Neural crest cell (in vitro differentiated cells): ENCODE measurements around the gene STOM. TPM values are rescaled to one million over a fixed set of nuclear protein-coding genes. Genes with fewer than 3 reads are reported as not detected.
A peak's percentile ranks its signal among the peaks of the same experiment; 100 is the strongest.

Experiments
- DNase-seq: peaks from one replicate; pipeline ENCODE4 v3.0.0; 2021; ENCODE audit warnings: low read depth, mixed read lengths, low spot score
- H3K27ac Mint-ChIP-seq: one replicate; pipeline ENCODE4 v1.8.0; 2021; ENCODE audit warnings: mild to moderate bottlenecking, mixed read lengths; ENCODE audit not compliant: unreplicated experiment
- H3K27me3 Mint-ChIP-seq: 2 replicates; pipeline ENCODE4 v1.8.0; 2021; ENCODE audit warnings: low read depth, mild to moderate bottlenecking, mixed read lengths
- H3K36me3 Mint-ChIP-seq: 2 replicates; pipeline ENCODE4 v1.8.0; 2021; ENCODE audit warnings: low read depth, mild to moderate bottlenecking, mixed read lengths
- H3K4me1 Mint-ChIP-seq: 2 replicates; pipeline ENCODE4 v1.8.0; 2021; ENCODE audit warnings: mixed read lengths
- H3K4me3 Mint-ChIP-seq: one replicate; pipeline ENCODE4 v1.8.0; 2021; ENCODE audit warnings: mild to moderate bottlenecking, mixed read lengths
- H3K9me3 Mint-ChIP-seq: 2 replicates; pipeline ENCODE4 v1.8.0; 2021; ENCODE audit warnings: mixed read lengths
- CTCF ChIP-seq: fragments of 200-600 bp; sonication (generic); conservative IDR thresholded peaks from 2 replicates; pipeline ENCODE4 v1.5.0; 2021; ENCODE audit warnings: antibody characterized with exemption, mild to moderate bottlenecking
- total RNA-seq: library from RNA; stranded (reverse); gene quantifications from 2 replicates; pipeline ENCODE4 v1.2.1, GENCODE V29; 2021

The STOM gene
- total RNA-seq, 1 donor from 2014 or later: 8.9 TPM

GRCh38 chr9:121364077-121364476, 6.0 kb downstream of the STOM start:
- Mint-ChIP-seq H3K27ac (peak overlapping the region; percentile 64), H3K27me3 (peaks cover 13% of the 10 kb centered on the region)

GRCh38 chr9:121363622-121363961, 6.5 kb downstream of the STOM start:
- no peak overlapping the region for H3K4me3 Mint-ChIP-seq
- TF ChIP-seq CTCF: no peak
- H3K9me3 Mint-ChIP-seq: no peaks in the 10 kb centered on the region
- H3K27me3 Mint-ChIP-seq: peaks cover 8% of the 10 kb centered on the region
- peaks cover 11% of the 10 kb centered on the region for H3K4me1 Mint-ChIP-seq
- no peak for DNase-seq
- peak overlapping the region; percentile 64 for H3K27ac Mint-ChIP-seq
- H3K36me3 Mint-ChIP-seq: no peaks in the 10 kb centered on the region

More at GRCh38 chr9:121364077-121364476, 6.0 kb downstream of the STOM start:
- Mint-ChIP-seq H3K36me3 (no peaks in the 10 kb centered on the region), H3K4me3 (no peak overlapping the region), H3K9me3 (no peaks in the 10 kb centered on the region), H3K4me1 (peaks cover 11% of the 10 kb centered on the region)
- no peak for DNase-seq
- no peak for TF ChIP-seq CTCF

GRCh38 chr9:121362813-121363621, 7.0 kb downstream of the STOM start:
- no peak for DNase-seq
- Mint-ChIP-seq H3K4me1 (peaks cover 7% of the 10 kb centered on the region), H3K27ac (no peak overlapping the region), H3K36me3 (no peaks in the 10 kb centered on the region), H3K4me3 (no peak overlapping the region), H3K9me3 (no peaks in the 10 kb centered on the region), H3K27me3 (peaks cover 4% of the 10 kb centered on the region)
- TF ChIP-seq CTCF: no peak

GRCh38 chr9:121360601-121361374, 9.3 kb downstream of the STOM start:
- no peak overlapping the region for H3K27ac Mint-ChIP-seq
- DNase-seq: no peak
- TF ChIP-seq CTCF: no peak

GRCh38 chr9:121359351-121360294, 10.4 kb downstream of the STOM start:
- H3K9me3 Mint-ChIP-seq: no peaks in the 10 kb centered on the region
- H3K36me3 Mint-ChIP-seq: no peaks in the 10 kb centered on the region
- no peaks in the 10 kb centered on the region for H3K27me3 Mint-ChIP-seq
- H3K4me1 Mint-ChIP-seq: no peaks in the 10 kb centered on the region
- no peak for DNase-seq
- no peak overlapping the region for H3K27ac Mint-ChIP-seq
- no peak for TF ChIP-seq CTCF
- H3K4me3 Mint-ChIP-seq: no peak overlapping the region

More at GRCh38 chr9:121360601-121361374, 9.3 kb downstream of the STOM start:
- no peaks in the 10 kb centered on the region for H3K27me3 Mint-ChIP-seq
- H3K36me3 Mint-ChIP-seq: no peaks in the 10 kb centered on the region
- no peak overlapping the region for H3K4me3 Mint-ChIP-seq
- H3K9me3 Mint-ChIP-seq: no peaks in the 10 kb centered on the region
- no peaks in the 10 kb centered on the region for H3K4me1 Mint-ChIP-seq
